Forelimb muscle (tissue), 1 donor: ENCODE data around the gene VASP. TPM values are rescaled to one million over a fixed set of nuclear protein-coding genes. Genes with fewer than 3 reads are reported as not detected.
"Not testable (repeated sequence)": the region's sequence is repeated elsewhere in the genome, so short reads cannot be mapped to it uniquely, and the experiment has no call there.

Experiments
- DNase-seq: peaks from one replicate; pipeline ENCODE4 v3.0.0-alpha.2; 2013; ENCODE audit warnings: low read depth
- polyA plus RNA-seq: library from polyadenylated mRNA; unstranded; fragments of 120-200 nt; gene quantifications from one replicate; pipeline ENCODE4 v1.2.1, GENCODE V29; 2013; ENCODE audit not compliant: insufficient read length

VASP gene
- polyA plus RNA-seq, 1 donor: 50.8 TPM

- DNase-seq: no peak
Observed at GRCh38 chr19:45496349-45496953, 10.8 kb upstream of the VASP start.

GRCh38 chr19:45497791-45498190 is 9.5 kb upstream of the VASP start:
- no peak for DNase-seq

- no peak for DNase-seq
Observed at GRCh38 chr19:45498411-45499195, 8.7 kb upstream of the VASP start, which contains the start of gene PPM1N. PPM1N (plus strand) TSS chr19:45498443; CDS start chr19:45498473, 30 bp downstream.

GRCh38 chr19:45499196-45500180 is 7.8 kb upstream of the VASP start:
- DNase-seq: no peak

- DNase-seq: no peak
Observed at GRCh38 chr19:45500918-45501729, 6.2 kb upstream of the VASP start.

- no peak for DNase-seq
Observed at GRCh38 chr19:45501730-45502014, 5.6 kb upstream of the VASP start.

GRCh38 chr19:45502111-45502510 is 5.2 kb upstream of the VASP start:
- no peak for DNase-seq

- no peak for DNase-seq
Observed at GRCh38 chr19:45503909-45504308, 3.4 kb upstream of the VASP start.

- no peak for DNase-seq
Observed at GRCh38 chr19:45505151-45505995, 1.9 kb upstream of the VASP start.

GRCh38 chr19:45505996-45506245 is 1.4 kb upstream of the VASP start:
- no peak for DNase-seq

GRCh38 chr19:45506246-45506988 is 862 bp upstream of the VASP start:
- no peak for DNase-seq

- DNase-seq: no peak
Observed at GRCh38 chr19:45507872-45508416, 665 bp downstream of the VASP start.

GRCh38 chr19:45508417-45508860 is 1.2 kb downstream of the VASP start:
- no peak for DNase-seq

- DNase-seq: no peak
Observed at GRCh38 chr19:45508861-45509691, 1.8 kb downstream of the VASP start.

- no peak for DNase-seq
Observed at GRCh38 chr19:45509692-45510015, 2.4 kb downstream of the VASP start.

GRCh38 chr19:45510352-45510751 is 3.1 kb downstream of the VASP start:
- DNase-seq: not testable (repeated sequence)

- DNase-seq: no peak
Observed at GRCh38 chr19:45511074-45511473, 3.8 kb downstream of the VASP start.

- DNase-seq: no peak
Observed at GRCh38 chr19:45512881-45513483, 5.7 kb downstream of the VASP start.
